ENCODE measurements around the gene RUFY2.
"Not testable (repeated sequence)": the region's sequence is repeated elsewhere in the genome, so short reads cannot be mapped to it uniquely, and the experiment has no call there.

Gene RUFY2

GRCh38 chr10:68318331-68319059, 88.6 kb downstream of the RUFY2 start:
- DNase-seq: no peak

- no peak for DNase-seq
Measured at GRCh38 chr10:68315582-68315981, 91.5 kb downstream of the RUFY2 start.

- not testable (repeated sequence) for DNase-seq
Measured at GRCh38 chr10:68314930-68315329, 92.1 kb downstream of the RUFY2 start.

- no peak for DNase-seq
Measured at GRCh38 chr10:68310531-68310930, 96.5 kb downstream of the RUFY2 start.

GRCh38 chr10:68305854-68306253, 101.2 kb downstream of the RUFY2 start:
- DNase-seq: no peak

GRCh38 chr10:68303849-68304412, 103.1 kb downstream of the RUFY2 start:
- DNase-seq: no peak

GRCh38 chr10:68302871-68303270, 104.2 kb downstream of the RUFY2 start:
- DNase-seq: no peak

GRCh38 chr10:68302503-68302823, 104.6 kb downstream of the RUFY2 start:
- DNase-seq: no peak

GRCh38 chr10:68301790-68302502, 105.1 kb downstream of the RUFY2 start:
- no peak for DNase-seq

GRCh38 chr10:68301301-68301700, 105.8 kb downstream of the RUFY2 start:
- no peak for DNase-seq

- no peak for DNase-seq
Measured at GRCh38 chr10:68296843-68297663, 110.0 kb downstream of the RUFY2 start.
